Right atrium auricular region (tissue), 2 donors: ENCODE results near the gene ITGBL1. TPM values are rescaled to one million over a fixed set of nuclear protein-coding genes. Genes with fewer than 3 reads are reported as not detected.

Experiments
- DNase-seq: peaks from one replicate; pipeline ENCODE4 v3.0.0-alpha.2; 2019; ENCODE audit warnings: low spot score
- H3K27ac ChIP-seq, 2 donors: fragments of 200-600 bp; sonication (generic); 1 replicate in 1 of 2; 2 replicates in 1 of 2; pipeline ENCODE4 v1.5.1; 2016 to 2019
- H3K27me3 ChIP-seq, 2 donors: fragments of 200-600 bp; sonication (generic); one replicate each; pipeline versions ENCODE4 v1.5.1 to v1.6.0; 2017 to 2019
- H3K36me3 ChIP-seq: fragments of 200-600 bp; sonication (generic); one replicate; pipeline ENCODE4 v1.5.1; 2016
- H3K4me1 ChIP-seq, 2 donors: fragments of 200-600 bp; sonication (generic); one replicate each; pipeline versions ENCODE4 v1.5.1 to v1.6.0; 2017 to 2019
- H3K4me3 ChIP-seq, 2 donors: fragments of 200-600 bp; sonication (generic); 1 replicate in 1 of 2; 2 replicates in 1 of 2; pipeline ENCODE4 v1.5.1; 2017 to 2019; ENCODE audit warnings: mild to moderate bottlenecking in 1 of 2, moderate library complexity in 1 of 2
- H3K9me3 ChIP-seq, 2 donors: fragments of 200-600 bp; sonication (generic); one replicate each; pipeline ENCODE4 v1.5.1; 2019
- total RNA-seq, 2 donors: library from RNA; depleted of rRNA; stranded (reverse); fragments of >200 nt; gene quantifications; one replicate each; pipeline ENCODE4 v1.1.0, GENCODE V29; 2016
- TF ChIP-seq, protein P1 (sequence below), 2 donors: fragments of 200-600 bp; sonication (generic); IDR thresholded peaks; one replicate each; pipeline ENCODE4 v1.5.1; 2019; ENCODE audit warnings: antibody characterized with exemption in 2 of 2

Gene ITGBL1
- total RNA-seq, 2 donors from 2014 or later = 2.4 to 5.4 TPM

GRCh38 chr13:101746513-101746912 lies 294.0 kb downstream of the ITGBL1 start:
- Histone ChIP-seq H3K9me3 (no peaks in the 10 kb centered on the region), H3K36me3 (no peaks in the 10 kb centered on the region), H3K27ac (no peak overlapping the region), H3K27me3 (no peaks in the 10 kb centered on the region), H3K4me3 (no peak overlapping the region), H3K4me1 (no peaks in the 10 kb centered on the region)
- no peak for DNase-seq
- TF ChIP-seq, protein P1, sequence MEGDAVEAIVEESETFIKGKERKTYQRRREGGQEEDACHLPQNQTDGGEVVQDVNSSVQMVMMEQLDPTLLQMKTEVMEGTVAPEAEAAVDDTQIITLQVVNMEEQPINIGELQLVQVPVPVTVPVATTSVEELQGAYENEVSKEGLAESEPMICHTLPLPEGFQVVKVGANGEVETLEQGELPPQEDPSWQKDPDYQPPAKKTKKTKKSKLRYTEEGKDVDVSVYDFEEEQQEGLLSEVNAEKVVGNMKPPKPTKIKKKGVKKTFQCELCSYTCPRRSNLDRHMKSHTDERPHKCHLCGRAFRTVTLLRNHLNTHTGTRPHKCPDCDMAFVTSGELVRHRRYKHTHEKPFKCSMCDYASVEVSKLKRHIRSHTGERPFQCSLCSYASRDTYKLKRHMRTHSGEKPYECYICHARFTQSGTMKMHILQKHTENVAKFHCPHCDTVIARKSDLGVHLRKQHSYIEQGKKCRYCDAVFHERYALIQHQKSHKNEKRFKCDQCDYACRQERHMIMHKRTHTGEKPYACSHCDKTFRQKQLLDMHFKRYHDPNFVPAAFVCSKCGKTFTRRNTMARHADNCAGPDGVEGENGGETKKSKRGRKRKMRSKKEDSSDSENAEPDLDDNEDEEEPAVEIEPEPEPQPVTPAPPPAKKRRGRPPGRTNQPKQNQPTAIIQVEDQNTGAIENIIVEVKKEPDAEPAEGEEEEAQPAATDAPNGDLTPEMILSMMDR (IDR thresholded peaks at IDR 0.05) = no peak

GRCh38 chr13:101747039-101747438 lies 294.6 kb downstream of the ITGBL1 start:
- Histone ChIP-seq H3K4me1 (no peaks in the 10 kb centered on the region), H3K27me3 (no peaks in the 10 kb centered on the region), H3K9me3 (no peaks in the 10 kb centered on the region), H3K36me3 (no peaks in the 10 kb centered on the region), H3K27ac (no peak overlapping the region), H3K4me3 (no peak overlapping the region)
- TF ChIP-seq, protein P1 (IDR thresholded peaks at IDR 0.05) = no peak
- DNase-seq = no peak

DNA sequence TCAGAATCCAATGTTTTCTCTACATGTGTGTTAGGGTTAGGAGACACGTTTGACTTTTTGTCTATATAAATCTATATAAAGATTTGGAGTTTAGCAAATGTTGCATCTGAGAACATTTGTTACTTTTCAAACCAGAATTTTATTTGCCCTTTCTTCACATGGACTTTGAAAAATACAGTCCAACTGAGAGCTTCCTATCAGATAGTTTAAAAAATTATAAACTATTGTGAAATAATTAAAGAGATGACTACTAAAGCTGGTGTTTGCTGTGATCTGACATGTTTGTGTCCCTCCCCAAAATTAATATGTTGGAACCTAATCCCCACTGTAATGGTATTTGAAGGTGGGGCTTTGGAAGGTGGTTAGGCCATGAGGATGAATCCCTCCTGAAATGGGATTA lies 297.1 kb downstream of the ITGBL1 start:
- H3K4me1 ChIP-seq = no peaks in the 10 kb centered on the region
- TF ChIP-seq, protein P1 (IDR thresholded peaks at IDR 0.05) = no peak
- no peaks in the 10 kb centered on the region for H3K36me3 ChIP-seq
- no peak overlapping the region for H3K4me3 ChIP-seq
- H3K27me3 ChIP-seq = no peaks in the 10 kb centered on the region
- no peak overlapping the region for H3K27ac ChIP-seq
- no peak for DNase-seq
- no peaks in the 10 kb centered on the region for H3K9me3 ChIP-seq

- DNase-seq = no peak
- no peak overlapping the region for H3K4me3 ChIP-seq
- no peak overlapping the region for H3K27ac ChIP-seq
- H3K36me3 ChIP-seq = no peaks in the 10 kb centered on the region
- no peaks in the 10 kb centered on the region for H3K4me1 ChIP-seq
- TF ChIP-seq, protein P1 (IDR thresholded peaks at IDR 0.05) = no peak
- no peaks in the 10 kb centered on the region for H3K27me3 ChIP-seq
- H3K9me3 ChIP-seq = no peaks in the 10 kb centered on the region
Measured at GRCh38 chr13:101751488-101751887, 299.0 kb downstream of the ITGBL1 start.

- Histone ChIP-seq H3K4me3 (no peak overlapping the region), H3K4me1 (no peaks in the 10 kb centered on the region), H3K36me3 (no peaks in the 10 kb centered on the region), H3K27ac (no peak overlapping the region), H3K27me3 (no peaks in the 10 kb centered on the region), H3K9me3 (no peaks in the 10 kb centered on the region)
- TF ChIP-seq, protein P1 (IDR thresholded peaks at IDR 0.05) = no peak
- no peak for DNase-seq
Measured at GRCh38 chr13:101752432-101752831, 300.0 kb downstream of the ITGBL1 start.

DNA sequence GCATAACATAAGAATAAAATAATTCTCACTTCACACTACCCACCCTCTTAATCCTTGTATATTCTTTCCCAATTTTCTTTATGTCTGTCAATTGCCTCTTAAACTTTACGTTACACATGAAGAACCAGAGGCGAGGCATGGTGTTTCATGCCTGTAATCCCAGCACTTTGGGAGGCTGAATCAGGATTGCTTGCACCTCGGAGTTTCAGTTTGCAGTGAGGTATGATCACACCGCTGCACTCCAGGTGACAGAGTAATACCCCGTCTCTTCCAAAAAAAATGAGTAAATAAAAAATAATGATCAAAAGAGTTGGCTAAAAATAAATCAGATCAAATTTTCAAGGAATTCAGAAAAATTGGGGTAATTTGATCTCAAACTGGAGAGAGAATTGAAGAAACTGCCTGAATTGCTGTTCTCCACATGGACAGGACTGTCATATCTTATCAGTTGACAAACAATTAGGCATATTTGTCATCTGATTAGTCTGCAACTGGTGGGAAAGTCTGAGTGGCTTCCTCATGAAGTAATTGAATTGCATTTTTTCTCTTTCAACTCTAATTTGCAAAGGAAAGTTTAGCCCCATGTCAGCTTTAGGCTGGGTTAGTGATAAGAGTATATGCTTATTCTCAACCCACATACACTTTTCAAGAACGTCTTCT lies 302.9 kb downstream of the ITGBL1 start:
- no peaks in the 10 kb centered on the region for H3K9me3 ChIP-seq
- H3K36me3 ChIP-seq = no peaks in the 10 kb centered on the region
- H3K27ac ChIP-seq = no peak overlapping the region
- H3K27me3 ChIP-seq = no peaks in the 10 kb centered on the region
- DNase-seq = no peak
- H3K4me3 ChIP-seq = no peak overlapping the region
- TF ChIP-seq, protein P1 (IDR thresholded peaks at IDR 0.05) = no peak
- no peaks in the 10 kb centered on the region for H3K4me1 ChIP-seq
